ENCODE measurements around the gene EEF1AKMT3.

The EEF1AKMT3 gene

DNA sequence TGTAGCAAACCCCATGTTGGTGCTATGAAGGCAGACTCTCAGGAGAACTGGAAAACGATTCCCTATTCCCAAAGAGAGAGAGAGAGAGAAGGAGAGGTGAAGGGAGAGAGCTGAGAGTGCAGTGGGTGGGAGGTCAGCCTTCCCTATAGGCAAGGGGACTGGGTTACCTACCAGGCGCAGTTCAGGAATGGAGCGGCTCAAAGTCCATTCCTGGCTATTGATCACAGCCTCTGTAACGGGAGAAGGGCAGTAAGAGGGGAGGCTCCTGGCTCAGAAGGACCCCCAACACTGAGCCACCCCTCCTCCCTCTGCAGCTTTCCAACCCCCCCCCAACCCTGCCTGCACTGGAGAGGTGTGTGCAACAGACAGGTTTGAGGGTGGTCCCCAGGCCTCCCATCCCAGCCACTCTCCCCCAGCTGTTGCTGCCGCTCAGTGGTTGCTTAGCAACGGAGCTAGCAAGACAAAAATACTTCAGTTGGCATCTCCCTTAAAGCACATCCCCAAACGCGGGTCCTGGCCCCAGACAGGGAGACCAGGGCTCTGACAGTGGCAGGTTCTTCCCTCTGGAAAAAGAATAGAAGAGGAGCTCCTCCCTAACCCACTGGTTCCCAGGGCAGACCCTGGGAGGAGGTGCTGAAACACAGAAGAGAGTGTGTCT is 37.1 kb upstream of the EEF1AKMT3 start:
- no peak for DNase-seq (ENCODE audit: low read depth)

DNA sequence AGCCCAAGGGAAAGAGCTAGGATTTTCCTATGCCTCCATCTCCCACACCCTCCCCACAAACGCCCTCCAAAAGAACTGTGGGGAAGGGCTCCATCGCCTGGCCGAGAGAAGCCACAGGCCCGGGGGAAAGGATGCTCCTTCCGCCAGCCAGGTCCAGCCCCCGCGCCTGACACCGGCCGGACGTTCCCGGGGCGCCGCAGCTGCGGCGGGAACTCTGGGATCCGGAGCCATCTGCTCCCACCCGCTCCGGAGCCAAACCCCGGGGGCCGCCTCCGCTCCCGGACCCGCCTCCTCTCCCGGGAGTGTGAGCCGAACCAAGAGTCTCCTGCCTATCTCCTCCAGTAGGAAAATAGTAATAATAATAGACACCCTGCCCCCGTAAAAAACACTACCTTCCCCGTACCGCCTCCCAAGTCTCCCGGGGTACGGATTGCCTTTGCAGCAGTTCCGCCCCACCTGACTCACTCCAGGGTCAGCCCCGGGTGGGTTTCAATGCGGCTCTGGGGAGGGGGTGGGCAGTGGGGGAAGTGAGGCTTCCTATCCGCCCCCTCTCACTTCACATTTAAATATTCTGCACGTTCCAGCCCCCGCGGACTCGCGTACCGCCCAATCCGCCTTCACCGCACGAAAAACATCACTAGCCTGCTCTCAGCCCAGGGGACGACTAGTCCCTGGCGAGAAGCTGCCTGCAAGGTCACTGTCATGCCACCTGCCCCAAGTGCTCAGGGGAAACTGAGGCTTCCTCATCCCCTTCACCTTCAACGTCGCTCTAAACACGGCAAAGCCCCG is 36.3 kb upstream of the EEF1AKMT3 start:
- DNase-seq (ENCODE audit: low read depth): no peak

DNA sequence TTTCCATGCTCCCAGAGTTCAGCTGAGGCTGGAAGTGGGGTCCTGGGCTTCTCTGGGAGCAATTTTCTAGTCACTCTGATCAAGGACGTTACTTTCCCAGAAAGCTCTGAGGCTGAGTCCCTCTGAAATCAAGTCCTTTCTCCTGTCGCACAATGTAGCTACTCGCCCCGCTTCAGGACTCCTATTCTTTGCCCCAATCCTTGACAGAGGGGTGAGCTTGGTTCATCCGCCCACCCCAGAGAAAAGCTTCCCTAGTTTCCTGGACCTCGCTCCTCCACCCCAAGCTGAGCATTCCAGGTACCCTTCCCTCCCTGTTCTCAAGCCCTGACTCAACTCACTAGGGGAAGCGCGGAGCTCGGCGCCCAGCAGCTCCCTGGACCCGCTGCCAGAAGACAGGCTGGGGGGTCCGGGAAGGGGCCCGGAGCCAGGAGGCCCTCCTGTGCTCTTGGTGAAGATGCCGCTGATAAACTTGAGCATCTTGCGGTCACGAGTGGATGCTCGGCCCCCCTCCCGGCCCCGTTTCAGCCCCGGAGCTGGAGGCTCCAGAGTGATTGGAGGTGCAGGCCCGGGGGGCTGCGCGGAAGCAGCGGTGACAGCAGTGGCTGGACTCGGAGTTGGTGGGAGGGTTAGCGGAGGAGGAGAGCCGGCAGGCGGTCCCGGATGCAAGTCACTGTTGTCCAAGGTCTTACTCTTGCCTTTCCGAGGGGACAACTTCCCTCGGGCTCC is 35.5 kb upstream of the EEF1AKMT3 start:
- DNase-seq (ENCODE audit: low read depth): no peak

- DNase-seq (ENCODE audit: low read depth): no peak
Observed at GRCh38 chr12:57737467-57738460, 34.6 kb upstream of the EEF1AKMT3 start.

- DNase-seq (ENCODE audit: low read depth): no peak
Observed at GRCh38 chr12:57738661-57739237, 33.7 kb upstream of the EEF1AKMT3 start, which contains the start of gene AGAP2. TSS of gene AGAP2 (minus strand) at chr12:57738742. CDS start at chr12:57738246, 496 bp downstream.

GRCh38 chr12:57739387-57739786 is 33.0 kb upstream of the EEF1AKMT3 start:
- DNase-seq (ENCODE audit: low read depth): no peak

GRCh38 chr12:57739914-57740538 is 32.4 kb upstream of the EEF1AKMT3 start:
- no peak for DNase-seq (ENCODE audit: low read depth)

- peak; percentile 61 for DNase-seq (ENCODE audit: low read depth)
Observed at GRCh38 chr12:57740656-57741412, 31.6 kb upstream of the EEF1AKMT3 start.

GRCh38 chr12:57741413-57741789 is 31.0 kb upstream of the EEF1AKMT3 start:
- no peak for DNase-seq (ENCODE audit: low read depth)

DNA sequence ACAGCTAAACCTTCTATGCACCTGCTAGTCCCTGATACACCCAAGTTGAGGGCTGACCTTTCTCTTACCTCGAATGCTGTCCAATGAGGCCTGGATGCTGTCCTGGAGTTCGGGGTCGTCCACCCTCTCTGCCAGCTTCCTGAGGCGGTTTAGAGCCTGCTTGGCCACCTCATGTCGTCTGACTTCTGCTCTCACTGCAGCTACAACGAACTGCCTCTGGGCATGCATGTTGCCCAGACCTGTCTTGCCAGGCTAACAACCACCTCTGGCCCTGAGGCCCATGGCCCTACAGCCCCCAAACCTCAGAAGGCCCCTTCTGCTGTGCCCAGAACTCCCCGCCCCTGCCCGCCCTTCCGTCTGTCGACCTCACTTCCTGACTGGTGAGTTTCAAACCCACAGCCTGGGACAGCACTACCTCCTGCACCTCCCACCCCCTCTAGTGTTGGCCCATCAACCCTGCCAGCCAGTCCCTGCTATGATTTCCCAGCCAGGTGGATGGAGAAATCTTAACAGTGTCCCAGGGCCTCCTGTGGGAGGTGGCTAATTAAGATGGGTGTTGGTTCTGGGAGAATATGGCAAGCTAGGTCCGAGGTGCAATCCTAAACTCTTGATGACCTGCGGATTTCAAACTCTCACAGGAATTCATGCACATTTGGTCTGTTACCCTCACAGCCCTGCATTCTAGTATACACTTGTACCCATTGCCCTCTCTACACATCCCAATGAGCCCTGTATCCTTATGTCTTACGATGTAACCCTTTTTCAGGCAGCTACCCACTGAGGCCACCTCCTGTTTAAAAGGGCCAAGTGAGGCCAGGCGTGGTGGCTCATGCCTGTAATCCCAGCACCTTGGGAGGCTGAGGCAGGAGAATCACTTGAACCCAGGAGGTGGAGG is 30.3 kb upstream of the EEF1AKMT3 start:
- DNase-seq (ENCODE audit: low read depth): peak; percentile 65

DNA sequence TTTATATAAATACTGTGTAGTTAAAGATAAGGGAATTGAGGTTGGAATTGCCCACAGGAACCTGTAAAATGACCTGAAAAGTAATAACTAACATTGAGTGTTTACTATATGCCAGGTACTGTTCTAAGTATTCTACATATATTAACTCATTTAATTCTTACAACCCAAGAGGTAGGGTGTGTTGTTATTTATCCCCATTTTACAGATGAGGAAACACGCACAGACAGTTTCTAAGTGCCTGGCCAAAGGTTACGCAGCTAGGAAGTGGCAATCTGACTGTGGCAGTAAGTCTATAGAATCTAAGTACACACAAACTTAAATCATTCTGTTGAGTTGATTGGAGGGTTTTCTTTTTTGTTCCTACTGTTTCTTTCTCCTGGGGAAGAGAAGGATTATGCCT is 28.6 kb upstream of the EEF1AKMT3 start:
- no peak for DNase-seq (ENCODE audit: low read depth)

DNA sequence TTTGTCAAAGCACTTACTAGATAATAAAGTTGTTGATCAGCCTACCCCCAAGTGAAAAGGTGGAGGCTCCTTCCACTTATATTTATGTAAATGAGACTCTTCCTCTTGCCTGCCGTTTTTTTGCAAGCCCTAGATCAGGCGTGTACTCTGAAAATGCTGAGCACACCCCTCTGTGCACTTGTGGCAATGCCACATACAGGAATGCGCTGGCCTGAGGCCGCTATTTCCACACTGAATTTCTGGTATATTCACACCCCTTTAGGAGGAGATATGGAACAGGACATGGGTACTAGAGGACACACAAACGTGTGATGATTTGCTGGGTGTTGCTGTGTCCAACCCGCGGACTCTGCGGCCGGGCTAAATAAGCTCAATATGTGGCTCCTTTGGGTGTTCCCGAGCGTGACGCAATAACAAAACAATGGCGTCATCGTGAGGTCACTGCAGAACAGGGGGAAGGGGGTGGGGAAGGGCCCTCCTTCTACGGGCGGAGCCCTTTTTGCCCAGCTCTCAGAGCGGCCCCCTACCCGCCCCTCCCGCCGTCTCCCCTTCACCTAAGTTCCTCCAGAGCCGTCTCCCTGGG is 28.1 kb upstream of the EEF1AKMT3 start:
- peak; percentile 60 for DNase-seq (ENCODE audit: low read depth)

DNA sequence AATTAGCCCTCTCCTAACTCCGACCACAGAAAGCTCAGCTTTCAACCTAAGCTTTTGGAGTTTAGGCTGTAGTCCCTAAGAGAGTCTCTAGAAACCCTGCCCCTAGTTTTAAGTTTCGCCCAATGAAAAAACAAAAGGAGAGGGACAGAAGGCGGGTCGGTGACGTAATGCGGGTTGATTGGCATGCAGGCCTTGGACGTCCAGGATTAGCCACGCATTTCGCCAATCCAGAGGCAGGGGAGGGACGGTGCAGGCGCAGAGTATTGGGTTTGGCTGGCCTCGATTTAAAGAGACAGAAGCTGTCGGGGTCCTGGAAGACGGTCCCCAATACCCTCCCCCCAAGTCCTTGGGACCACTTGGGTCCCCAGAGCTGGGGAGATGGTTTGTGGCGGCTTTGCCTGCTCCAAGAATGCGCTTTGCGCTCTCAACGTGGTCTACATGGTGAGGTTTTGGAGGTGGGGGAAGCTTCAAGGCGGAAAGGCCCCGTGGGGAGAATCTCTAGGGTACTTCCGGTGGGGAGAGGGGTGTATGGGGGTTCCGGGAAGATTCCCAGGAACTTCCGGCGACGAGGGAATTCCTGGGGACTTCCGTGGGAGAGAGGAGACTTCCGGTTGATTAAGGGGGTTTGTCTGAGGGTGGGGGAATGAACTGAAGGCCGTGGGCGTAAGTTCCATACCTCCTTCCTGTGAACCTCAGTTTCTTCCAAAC is 27.5 kb upstream of the EEF1AKMT3 start, which contains the start of gene TSPAN31:
TSPAN31 (plus strand) TSS at position 263 of the 708 bp plus-strand sequence; CDS start at position 379, 116 bp downstream.
- peak; percentile 83 for DNase-seq (ENCODE audit: low read depth)

DNA sequence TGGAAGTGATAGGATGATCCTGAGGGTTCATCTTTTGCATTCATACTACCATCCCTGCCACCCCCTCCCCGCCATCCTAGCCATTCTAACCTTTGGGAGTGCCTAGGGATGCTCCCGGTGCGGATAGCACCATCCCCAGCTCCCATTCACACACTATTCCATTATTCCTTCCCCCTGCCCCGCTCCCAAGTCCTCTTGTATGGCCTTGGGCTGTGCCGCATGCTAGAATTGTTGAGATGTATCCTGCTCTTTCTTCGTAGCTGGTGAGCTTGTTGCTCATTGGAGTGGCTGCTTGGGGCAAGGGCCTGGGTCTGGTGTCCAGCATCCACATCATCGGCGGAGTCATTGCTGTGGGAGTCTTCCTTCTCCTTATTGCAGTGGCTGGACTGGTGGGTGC is 26.9 kb upstream of the EEF1AKMT3 start:
- DNase-seq (ENCODE audit: low read depth): no peak

GRCh38 chr12:57746025-57746424 is 26.4 kb upstream of the EEF1AKMT3 start:
- no peak for DNase-seq (ENCODE audit: low read depth)

- DNase-seq (ENCODE audit: low read depth): no peak
Observed at GRCh38 chr12:57749061-57749460, 23.4 kb upstream of the EEF1AKMT3 start.

DNA sequence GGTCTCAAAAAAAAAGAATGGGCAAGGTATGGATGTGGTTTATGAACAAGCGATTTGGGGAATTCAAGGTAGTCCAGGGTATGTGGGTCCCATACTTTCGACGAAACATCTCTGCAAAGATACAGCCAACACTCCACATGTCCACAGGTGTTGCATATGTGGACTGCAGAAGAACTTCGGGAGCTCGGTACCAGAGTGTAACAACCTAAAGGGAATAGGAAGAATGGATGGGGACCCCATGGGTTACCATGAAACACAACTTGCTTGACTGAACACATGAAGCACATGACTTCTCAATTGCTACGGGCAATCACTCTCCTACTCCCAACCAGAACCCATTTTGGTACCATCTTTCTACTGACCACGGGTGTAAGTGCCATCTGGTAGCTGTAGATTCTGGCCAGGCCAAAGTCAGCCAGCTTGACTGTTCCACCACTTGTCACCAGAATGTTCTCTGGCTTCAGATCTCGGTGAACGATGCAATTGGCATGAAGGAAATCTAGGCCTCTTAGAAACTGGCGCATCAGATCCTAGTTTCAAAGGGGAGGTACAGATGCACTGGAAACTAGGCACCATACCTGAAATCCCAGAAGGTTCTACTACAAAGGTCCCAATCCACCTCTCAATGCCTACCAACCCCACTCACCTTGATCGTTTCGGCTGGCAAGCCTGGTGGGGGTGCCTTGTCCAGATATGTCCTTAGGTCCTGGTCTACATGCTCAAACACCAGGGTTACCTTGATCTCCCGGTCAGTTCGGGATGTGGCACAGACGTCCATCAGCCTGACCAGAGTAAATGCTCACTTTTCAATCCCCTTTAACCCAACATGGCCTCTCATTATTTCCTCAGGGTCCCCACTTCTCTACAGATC is 21.6 kb upstream of the EEF1AKMT3 start:
- DNase-seq (ENCODE audit: low read depth): no peak

Measured in stimulated activated CD8-positive, alpha-beta memory T cell treated with anti-CD3 and anti-CD28 coated beads, Interleukin-12 subunit alpha, Interleukin-12 subunit beta, amount 100 ng/mL, for 4 hours (primary cell).